Thymus (tissue), 11 donors: ENCODE data around the gene ZNF683. TPM values are rescaled to one million over a fixed set of nuclear protein-coding genes. Genes with fewer than 3 reads are reported as not detected.

Source experiments
- DNase-seq, 9 donors: peaks; one replicate each; pipeline ENCODE4 v3.0.0-alpha.2; 2013; ENCODE audit warnings: low spot score in 9 of 9, low read depth in 6 of 9, missing footprints in 1 of 9
- H3K27ac ChIP-seq, 2 donors: one replicate each; pipeline ENCODE4 v1.5.1; 2013; ENCODE audit warnings: control low read depth in 1 of 2, low read depth in 1 of 2, low read length in 1 of 2, mild to moderate bottlenecking in 1 of 2, moderate library complexity in 1 of 2
- H3K27me3 ChIP-seq, 2 donors: one replicate each; pipeline ENCODE4 v1.5.1; 2013; ENCODE audit warnings: low read length in 1 of 2; ENCODE audit not compliant: control insufficient read depth in 2 of 2, insufficient read depth in 1 of 2
- H3K36me3 ChIP-seq, 2 donors: one replicate each; pipeline ENCODE4 v1.5.1; 2013; ENCODE audit warnings: low read length in 1 of 2, mild to moderate bottlenecking in 1 of 2, moderate library complexity in 1 of 2; ENCODE audit not compliant: control insufficient read depth in 2 of 2, insufficient read depth in 2 of 2
- H3K4me1 ChIP-seq, 2 donors: one replicate each; pipeline ENCODE4 v1.5.1; 2013; ENCODE audit warnings: low read length in 2 of 2; ENCODE audit not compliant: control insufficient read depth in 2 of 2, insufficient read depth in 2 of 2
- H3K4me3 ChIP-seq, 2 donors: one replicate each; pipeline ENCODE4 v1.5.1; 2013; ENCODE audit warnings: low read length in 2 of 2, control low read depth in 1 of 2, mild to moderate bottlenecking in 1 of 2
- H3K9me3 ChIP-seq, 2 donors: one replicate each; pipeline ENCODE4 v1.5.1; 2013; ENCODE audit warnings: low read length in 1 of 2, mild to moderate bottlenecking in 1 of 2; ENCODE audit not compliant: control insufficient read depth in 2 of 2, insufficient read depth in 1 of 2
- WGBS: extraction: QIAGEN DNeasy Blood & Tissue Kit; methylation state at CpG from one replicate; pipeline ENCODE4 v1.1.7; 2013; 5-methylcytosine and 5-hydroxymethylcytosine counted together
- polyA plus RNA-seq: library from polyadenylated mRNA; stranded (reverse); fragments of 200-250 nt; gene quantifications from one replicate; pipeline ENCODE4 v1.2.3, GENCODE V29; 2013
- total RNA-seq: library from RNA; stranded (reverse); fragments of 120-200 nt; gene quantifications from one replicate; pipeline ENCODE4 v1.2.4, GENCODE V29; 2013
- donor health status: healthy.

The ZNF683 gene
- total and polyA plus RNA-seq, 2 donors: 0.57 to 2.1 TPM

GRCh38 chr1:26409191-26409807 lies 36.7 kb upstream of the ZNF683 start:
- 4% methylated on average over 16 of the region's 16 CpGs for WGBS
- Histone ChIP-seq H3K27me3 (peaks cover 40 to 61% of the 10 kb centered on the region in 2 donors), H3K27ac (no peak overlapping the region), H3K4me3 (no peak overlapping the region), H3K36me3 (no peaks in the 10 kb centered on the region), H3K9me3 (peaks cover 0 to 4% of the 10 kb centered on the region in 2 donors), H3K4me1 (peaks cover 10 to 15% of the 10 kb centered on the region in 2 donors)
- peak in 3 of 9 donors; percentile 34 to 61 (median 49) for DNase-seq

- Histone ChIP-seq H3K36me3 (no peaks in the 10 kb centered on the region), H3K4me1 (peaks cover 10 to 15% of the 10 kb centered on the region in 2 donors), H3K27ac (no peak overlapping the region), H3K4me3 (no peak overlapping the region), H3K27me3 (peaks cover 39 to 60% of the 10 kb centered on the region in 2 donors), H3K9me3 (peaks cover 0 to 4% of the 10 kb centered on the region in 2 donors)
- 1% methylated on average over 12 of the region's 12 CpGs for WGBS
- peak; percentile 54 to 89 (median 74) for DNase-seq
These were observed 36.1 kb upstream of the ZNF683 start for GRCh38 chr1:26408604-26409003.

- no peak overlapping the region for H3K4me3 ChIP-seq
- DNase-seq: no peak
- H3K36me3 ChIP-seq: no peaks in the 10 kb centered on the region
- peaks cover 6 to 15% of the 10 kb centered on the region in 2 donors for H3K4me1 ChIP-seq
- no peak overlapping the region for H3K27ac ChIP-seq
- 88% methylated on average over 7 of the region's 7 CpGs for WGBS
- H3K9me3 ChIP-seq: peaks cover 0 to 4% of the 10 kb centered on the region in 2 donors
- peaks cover 14 to 31% of the 10 kb centered on the region in 2 donors for H3K27me3 ChIP-seq
These were observed 32.8 kb upstream of the ZNF683 start for GRCh38 chr1:26405281-26405915.

- Histone ChIP-seq H3K4me3 (no peak overlapping the region), H3K9me3 (peaks cover 0 to 4% of the 10 kb centered on the region in 2 donors), H3K27ac (no peak overlapping the region), H3K4me1 (peaks cover 6 to 11% of the 10 kb centered on the region in 2 donors), H3K27me3 (peaks cover 8 to 24% of the 10 kb centered on the region in 2 donors), H3K36me3 (no peaks in the 10 kb centered on the region)
- no peak for DNase-seq
- WGBS: 93% methylated on average over 2 of the region's 2 CpGs
These were observed 32.1 kb upstream of the ZNF683 start for GRCh38 chr1:26404641-26405040.

GRCh38 chr1:26403656-26404055 lies 31.1 kb upstream of the ZNF683 start:
- WGBS: 44% methylated on average over 4 of the region's 4 CpGs
- H3K4me1 ChIP-seq: peaks cover 0 to 1% of the 10 kb centered on the region in 2 donors

GRCh38 chr1:26401891-26402290 lies 29.3 kb upstream of the ZNF683 start:
- peaks cover 0 to 12% of the 10 kb centered on the region in 2 donors for H3K27me3 ChIP-seq
- H3K36me3 ChIP-seq: no peaks in the 10 kb centered on the region
- WGBS: 88% methylated on average over 3 of the region's 3 CpGs
- no peak overlapping the region for H3K27ac ChIP-seq
- no peaks in the 10 kb centered on the region for H3K4me1 ChIP-seq
- H3K9me3 ChIP-seq: no peaks in the 10 kb centered on the region
- H3K4me3 ChIP-seq: no peak overlapping the region
- DNase-seq: no peak

More at GRCh38 chr1:26403656-26404055, 31.1 kb upstream of the ZNF683 start:
- Histone ChIP-seq H3K9me3 (no peaks in the 10 kb centered on the region), H3K36me3 (no peaks in the 10 kb centered on the region), H3K4me3 (no peak overlapping the region), H3K27ac (no peak overlapping the region), H3K27me3 (peaks cover under 1 to 14% of the 10 kb centered on the region in 2 donors)
- no peak for DNase-seq

- Histone ChIP-seq H3K27ac (no peak overlapping the region), H3K36me3 (no peaks in the 10 kb centered on the region), H3K4me3 (no peak overlapping the region), H3K27me3 (peaks cover 0 to 7% of the 10 kb centered on the region in 2 donors), H3K9me3 (no peaks in the 10 kb centered on the region), H3K4me1 (no peaks in the 10 kb centered on the region)
- WGBS: 89% methylated on average over 3 of the region's 3 CpGs
- DNase-seq: no peak
These were observed 26.5 kb upstream of the ZNF683 start for GRCh38 chr1:26399034-26399433.

- Histone ChIP-seq H3K9me3 (no peaks in the 10 kb centered on the region), H3K4me3 (no peak overlapping the region), H3K27me3 (peaks cover 0 to 5% of the 10 kb centered on the region in 2 donors), H3K27ac (no peak overlapping the region), H3K4me1 (no peaks in the 10 kb centered on the region), H3K36me3 (no peaks in the 10 kb centered on the region)
- 90% methylated on average over 8 of the region's 8 CpGs for WGBS
- no peak for DNase-seq
These were observed 23.2 kb upstream of the ZNF683 start for GRCh38 chr1:26395754-26396153.

- H3K4me3 ChIP-seq: no peak overlapping the region
- H3K4me1 ChIP-seq: peaks cover 0 to 9% of the 10 kb centered on the region in 2 donors
- H3K27me3 ChIP-seq: peaks cover 0 to 5% of the 10 kb centered on the region in 2 donors
- DNase-seq: no peak
- 16% methylated on average over 3 of the region's 3 CpGs for WGBS
- no peaks in the 10 kb centered on the region for H3K9me3 ChIP-seq
- H3K36me3 ChIP-seq: no peaks in the 10 kb centered on the region
- H3K27ac ChIP-seq: no peak overlapping the region
These were observed 18.9 kb upstream of the ZNF683 start for GRCh38 chr1:26391450-26391849.
